ENCODE measurements around the gene ZFYVE28.
A peak's percentile ranks its signal among the peaks of the same experiment; 100 is the strongest.
"Not testable (repeated sequence)": the region's sequence is repeated elsewhere in the genome, so short reads cannot be mapped to it uniquely, and the experiment has no call there.

ZFYVE28 gene

DNA sequence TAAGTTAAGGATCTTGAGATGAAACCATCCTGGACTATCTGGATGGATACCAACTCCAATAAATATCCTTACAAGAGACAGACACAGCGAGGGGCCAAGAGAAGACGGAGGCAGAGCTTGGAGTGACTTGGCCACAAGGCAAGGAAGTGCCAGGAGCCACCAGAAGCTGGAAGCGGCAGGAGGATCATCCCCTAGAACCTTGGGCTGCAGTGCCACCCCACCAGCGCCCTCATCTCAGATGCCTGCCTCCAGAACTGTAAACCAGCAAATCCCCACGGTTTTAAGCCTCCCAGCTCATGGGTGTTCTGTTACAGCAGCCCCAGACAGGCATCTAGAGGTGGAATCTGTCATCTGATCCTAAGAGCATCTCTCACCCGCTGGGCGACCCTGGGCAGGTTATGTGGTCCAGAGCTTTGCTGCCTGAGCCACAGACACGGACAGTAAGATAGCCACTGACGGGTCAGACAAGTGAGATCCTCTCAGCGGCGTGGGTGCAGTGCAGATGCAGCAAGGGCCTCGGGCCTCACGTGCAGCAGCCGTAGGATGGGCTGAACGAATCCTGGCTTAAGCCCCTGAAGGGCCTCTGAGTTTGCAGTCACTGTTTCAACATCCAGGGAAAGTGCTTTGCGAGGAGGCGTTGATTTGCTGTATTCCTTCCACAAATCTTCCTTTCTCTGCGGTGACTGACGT lies 131.4 kb downstream of the ZFYVE28 start:
- no peak for DNase-seq (ENCODE audit: low read depth)

- no peak for DNase-seq (ENCODE audit: low read depth)
These were observed 132.6 kb downstream of the ZFYVE28 start for GRCh38 chr4:2285613-2286381.

DNA sequence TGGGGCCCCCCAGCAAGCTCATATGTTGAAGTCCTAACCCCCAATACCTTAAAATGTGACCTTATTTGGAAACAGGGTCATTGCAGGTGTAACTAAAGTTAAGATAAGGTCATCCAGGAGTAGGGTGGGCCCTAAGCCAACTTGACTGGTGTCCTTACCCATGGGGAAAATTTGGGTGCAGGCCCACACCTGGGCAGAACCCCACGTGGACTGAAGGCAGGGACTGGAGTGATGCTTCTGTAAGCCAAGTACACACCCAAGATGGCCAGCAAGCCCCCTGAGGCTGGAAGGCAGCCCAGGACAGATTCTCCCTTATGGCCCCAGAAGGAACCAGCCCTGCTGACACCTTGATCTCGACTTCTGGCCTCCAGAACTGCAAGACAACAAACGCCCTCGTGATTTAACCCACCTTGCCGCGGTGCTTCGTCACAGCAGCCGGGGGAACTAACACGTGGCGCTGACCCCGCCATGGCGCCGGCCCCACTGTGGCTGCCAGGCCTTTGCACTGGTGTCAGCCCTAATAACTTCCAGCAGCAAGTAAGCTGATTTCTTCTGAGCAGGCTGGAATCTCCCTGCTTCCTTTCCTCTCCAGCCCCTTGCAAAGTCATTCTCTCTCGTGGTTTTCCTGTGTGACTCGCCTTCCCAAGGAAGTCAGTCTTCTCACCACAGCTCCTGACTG lies 133.4 kb downstream of the ZFYVE28 start:
- DNase-seq (ENCODE audit: low read depth): no peak

DNA sequence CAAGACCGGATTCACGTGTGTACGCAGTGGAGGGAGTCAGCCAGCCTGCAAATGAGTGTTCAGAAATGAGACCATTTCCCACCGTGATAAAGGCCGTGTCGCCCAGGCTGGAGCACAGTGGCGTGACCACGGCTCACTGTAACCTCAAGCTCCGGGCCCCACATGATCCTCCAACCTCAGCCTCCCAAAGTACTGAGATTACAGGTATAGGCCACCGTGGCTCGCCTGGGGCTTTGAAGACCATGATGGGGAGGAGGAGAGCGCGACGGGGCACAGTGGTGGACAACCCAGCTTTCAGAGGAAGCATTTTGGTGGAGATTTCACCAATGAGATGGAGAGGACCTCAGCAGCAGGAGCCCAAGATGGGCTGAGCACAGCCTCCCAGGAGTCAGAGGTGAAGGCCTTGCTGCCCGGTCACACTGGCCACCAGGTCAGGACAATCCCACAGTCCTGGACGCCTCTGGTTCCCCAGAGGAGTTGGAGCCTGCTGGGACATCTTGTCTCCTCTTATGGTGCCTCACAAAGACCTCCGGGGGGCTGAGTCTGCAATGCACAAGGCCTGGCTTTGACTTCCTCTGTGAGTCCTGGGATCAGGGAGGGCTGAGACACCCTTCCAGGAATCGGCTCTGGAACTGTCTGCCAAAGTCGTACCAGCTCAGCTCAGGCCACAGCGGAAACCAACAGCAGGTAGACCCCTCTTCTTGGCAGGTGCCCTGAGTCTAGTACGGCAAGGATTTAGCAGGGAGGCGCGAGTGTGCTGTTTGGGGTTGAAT lies 134.1 kb downstream of the ZFYVE28 start:
- DNase-seq (ENCODE audit: low read depth): no peak

GRCh38 chr4:2283199-2283711 lies 135.2 kb downstream of the ZFYVE28 start:
- DNase-seq (ENCODE audit: low read depth): no peak

DNA sequence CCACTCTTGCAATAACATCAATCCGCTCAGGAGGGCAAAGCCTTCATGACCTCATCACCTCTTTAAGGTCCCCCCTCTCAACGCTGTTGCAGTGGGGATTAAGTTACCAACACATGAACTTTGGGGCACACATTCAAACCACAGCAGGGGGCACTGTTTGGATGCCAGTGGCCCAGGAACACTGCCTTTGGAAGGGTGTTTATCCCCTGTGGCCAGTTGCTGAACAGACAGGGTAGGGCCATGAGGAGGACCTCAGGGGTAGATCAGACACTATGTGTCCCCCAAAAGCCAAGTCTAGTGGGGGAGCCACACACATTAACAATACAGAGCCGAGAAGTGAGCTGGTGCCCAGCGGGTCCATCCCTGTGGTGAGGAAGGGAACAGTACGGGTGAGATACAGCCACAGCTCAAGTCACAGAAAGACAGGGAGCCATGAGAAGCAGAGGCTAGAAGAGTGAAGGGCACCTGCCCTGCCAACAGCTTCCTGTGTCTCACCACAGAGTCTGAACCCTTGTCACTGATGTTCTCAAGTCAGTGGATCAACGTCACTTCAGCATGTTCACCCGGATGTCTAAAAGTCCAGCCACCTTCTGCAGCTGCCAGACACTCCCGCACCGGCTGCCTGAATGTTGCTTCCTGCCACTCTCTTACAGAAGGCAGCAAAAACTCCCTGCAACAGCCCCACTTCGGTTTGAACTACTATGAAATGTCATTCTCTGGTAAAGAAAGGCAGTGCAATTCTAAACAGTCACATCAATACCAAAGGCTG lies 136.7 kb downstream of the ZFYVE28 start:
- DNase-seq (ENCODE audit: low read depth): peak; percentile 57

GRCh38 chr4:2280531-2281300 lies 137.7 kb downstream of the ZFYVE28 start:
- no peak for DNase-seq (ENCODE audit: low read depth)

GRCh38 chr4:2277956-2278355 lies 140.5 kb downstream of the ZFYVE28 start:
- DNase-seq (ENCODE audit: low read depth): no peak

GRCh38 chr4:2276581-2277325 lies 141.7 kb downstream of the ZFYVE28 start:
- no peak for DNase-seq (ENCODE audit: low read depth)

GRCh38 chr4:2275546-2276251 lies 142.7 kb downstream of the ZFYVE28 start:
- no peak for DNase-seq (ENCODE audit: low read depth)

GRCh38 chr4:2275044-2275397 lies 143.4 kb downstream of the ZFYVE28 start:
- not testable (repeated sequence) for DNase-seq (ENCODE audit: low read depth)

- no peak for DNase-seq (ENCODE audit: low read depth)
These were observed 144.0 kb downstream of the ZFYVE28 start for GRCh38 chr4:2274320-2275043.

- no peak for DNase-seq (ENCODE audit: low read depth)
These were observed 144.7 kb downstream of the ZFYVE28 start for GRCh38 chr4:2273657-2274319.

DNA sequence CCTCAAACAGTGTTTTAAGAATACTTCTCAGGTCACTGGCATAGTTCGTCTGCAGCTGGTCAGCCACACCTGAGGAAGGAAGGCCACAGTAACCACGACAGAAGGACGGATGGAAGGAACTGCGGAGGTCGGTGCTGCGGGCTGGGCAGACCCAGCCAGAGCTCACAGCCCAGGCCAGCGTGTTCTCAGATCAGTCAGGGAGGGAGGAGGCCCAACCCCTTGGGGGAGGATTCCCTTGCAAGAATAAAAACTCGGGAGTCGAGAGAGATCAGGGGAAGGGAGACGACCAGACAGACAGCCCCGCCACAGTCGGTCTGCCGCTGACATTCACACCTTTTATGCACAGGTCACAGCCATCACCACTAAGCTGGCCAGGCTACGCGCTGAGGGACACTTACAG lies 145.2 kb downstream of the ZFYVE28 start:
- DNase-seq (ENCODE audit: low read depth): no peak

- DNase-seq (ENCODE audit: low read depth): no peak
These were observed 145.7 kb downstream of the ZFYVE28 start for GRCh38 chr4:2272828-2273120.

DNA sequence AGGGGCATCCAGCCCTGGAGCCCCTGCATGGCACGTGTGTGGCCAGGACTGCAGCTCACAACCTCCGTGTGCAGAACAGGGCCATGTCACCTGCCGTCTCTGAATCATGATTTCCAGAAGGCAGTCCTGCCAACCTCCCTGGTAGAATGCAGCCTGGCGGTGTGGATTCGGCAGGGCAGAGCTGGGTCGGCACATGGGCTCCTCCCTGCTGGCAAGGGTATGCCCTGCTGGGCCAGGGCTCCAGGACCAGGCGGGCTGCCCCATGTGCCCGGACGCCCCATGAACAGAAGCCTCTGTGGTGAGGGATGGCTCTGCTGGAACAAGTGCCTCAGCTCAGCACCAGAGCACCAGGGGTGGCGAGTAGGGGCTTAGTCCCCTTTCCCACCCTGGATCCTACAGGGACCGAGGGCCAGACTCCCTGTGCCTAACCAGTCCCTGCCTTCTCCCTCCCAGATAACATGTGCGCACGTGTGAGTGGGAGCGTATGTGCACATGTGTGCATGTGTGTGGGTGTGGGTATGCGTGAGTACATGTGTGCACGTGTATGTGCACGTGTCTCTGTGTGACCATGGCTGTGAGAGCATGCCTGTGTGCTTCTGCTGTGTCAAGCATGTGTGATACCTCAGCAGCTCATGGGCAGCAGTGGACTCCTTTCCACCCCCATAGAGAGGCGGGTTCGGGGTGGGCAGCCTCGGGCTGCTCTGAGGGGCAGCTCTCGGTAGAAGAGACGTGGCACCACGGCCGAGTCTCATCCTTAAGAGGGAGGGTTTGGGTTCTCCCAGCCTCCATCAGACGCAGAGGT lies 146.2 kb downstream of the ZFYVE28 start:
- DNase-seq (ENCODE audit: low read depth): no peak

DNA sequence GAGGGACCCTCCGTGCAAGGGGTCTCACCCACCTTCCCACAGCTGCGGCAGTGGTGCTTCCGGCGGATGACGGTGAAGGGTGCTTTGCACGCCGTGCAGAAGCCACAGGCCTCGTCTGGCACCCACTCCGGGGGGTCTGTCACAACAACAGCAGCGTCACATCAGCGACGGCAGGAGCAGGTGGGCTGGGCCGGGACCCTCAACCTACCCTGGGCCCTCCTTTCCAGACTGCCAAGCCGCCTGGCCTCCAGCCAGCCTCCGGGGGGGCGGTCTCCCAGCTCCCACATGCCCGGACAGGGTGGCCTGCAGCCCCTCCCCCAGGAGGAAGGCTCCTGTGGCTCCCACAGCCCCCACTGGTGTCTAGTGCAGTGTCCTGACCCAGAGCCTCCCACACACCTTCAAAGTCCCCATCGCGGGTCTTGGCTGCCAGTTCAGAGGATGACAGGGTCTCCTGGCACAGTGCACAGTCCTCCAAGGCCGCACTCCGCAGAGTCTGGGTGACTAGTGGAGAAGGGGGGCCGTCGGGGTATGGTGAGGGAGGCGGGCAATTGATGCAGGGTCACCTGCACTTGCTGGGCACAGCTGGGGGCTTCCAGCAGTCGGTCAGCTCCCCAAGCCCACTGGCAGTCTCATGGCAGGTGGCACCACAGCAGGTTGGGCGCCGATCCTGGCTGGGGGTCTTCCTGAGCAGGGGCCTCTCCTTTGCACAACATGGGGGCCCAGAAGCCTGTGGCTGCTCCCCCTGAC lies 147.0 kb downstream of the ZFYVE28 start:
- no peak for DNase-seq (ENCODE audit: low read depth)

Data from stimulated activated CD8-positive, alpha-beta memory T cell treated with anti-CD3 and anti-CD28 coated beads, Interleukin-12 subunit alpha, Interleukin-12 subunit beta, amount 100 ng/mL, for 1 hour (primary cell).